ENCODE data around the gene INO80E.
A peak's percentile ranks its signal among the peaks of the same experiment; 100 is the strongest.
"Not testable (repeated sequence)": the region's sequence is repeated elsewhere in the genome, so short reads cannot be mapped to it uniquely, and the experiment has no call there.

Gene INO80E

GRCh38 chr16:30009990-30010843 lies 14.2 kb downstream of the INO80E start:
- no peak for DNase-seq (ENCODE audit: low read depth)

- DNase-seq (ENCODE audit: low read depth): no peak
Observed at GRCh38 chr16:30010844-30011713, 15.0 kb downstream of the INO80E start, which contains the start of gene DOC2A. Gene DOC2A (minus strand): TSS chr16:30011027. CDS start chr16:30010222, 805 bp downstream.

GRCh38 chr16:30011714-30012504 lies 15.9 kb downstream of the INO80E start:
- no peak for DNase-seq (ENCODE audit: low read depth)

GRCh38 chr16:30012598-30012997 lies 16.6 kb downstream of the INO80E start:
- not testable (repeated sequence) for DNase-seq (ENCODE audit: low read depth)

- not testable (repeated sequence) for DNase-seq (ENCODE audit: low read depth)
Observed at GRCh38 chr16:30015450-30015849, 19.4 kb downstream of the INO80E start.

- no peak for DNase-seq (ENCODE audit: low read depth)
Observed at GRCh38 chr16:30016555-30017276, 20.7 kb downstream of the INO80E start.

GRCh38 chr16:30017277-30017656 lies 21.2 kb downstream of the INO80E start:
- DNase-seq (ENCODE audit: low read depth): no peak

- DNase-seq (ENCODE audit: low read depth): not testable (repeated sequence)
Observed at GRCh38 chr16:30017937-30018336, 21.9 kb downstream of the INO80E start.

GRCh38 chr16:30018731-30019158 lies 22.7 kb downstream of the INO80E start:
- peak; percentile 62 for DNase-seq (ENCODE audit: low read depth)

GRCh38 chr16:30022887-30023286 lies 26.8 kb downstream of the INO80E start, which contains the start of gene C16orf92:
Gene C16orf92 (plus strand): TSS chr16:30023198. CDS start chr16:30023341, 143 bp downstream.
- no peak for DNase-seq (ENCODE audit: low read depth)

GRCh38 chr16:30023586-30023985 lies 27.5 kb downstream of the INO80E start:
- DNase-seq (ENCODE audit: low read depth): no peak

- DNase-seq (ENCODE audit: low read depth): no peak
Observed at GRCh38 chr16:30024451-30024850, 28.4 kb downstream of the INO80E start.

- no peak for DNase-seq (ENCODE audit: low read depth)
Observed at GRCh38 chr16:30025156-30025555, 29.1 kb downstream of the INO80E start.

- DNase-seq (ENCODE audit: low read depth): no peak
Observed at GRCh38 chr16:30025574-30025973, 29.5 kb downstream of the INO80E start.

GRCh38 chr16:30026449-30026848 lies 30.4 kb downstream of the INO80E start:
- DNase-seq (ENCODE audit: low read depth): no peak

- DNase-seq (ENCODE audit: low read depth): no peak
Observed at GRCh38 chr16:30027588-30028437, 31.8 kb downstream of the INO80E start.

- no peak for DNase-seq (ENCODE audit: low read depth)
Observed at GRCh38 chr16:30028438-30029076, 32.5 kb downstream of the INO80E start.

GRCh38 chr16:30030011-30030685 lies 34.1 kb downstream of the INO80E start:
- no peak for DNase-seq (ENCODE audit: low read depth)

GRCh38 chr16:30030841-30031413 lies 34.9 kb downstream of the INO80E start, which contains the start of gene TLCD3B:
Gene TLCD3B (minus strand): TSS chr16:30031271. CDS start chr16:30030527, 744 bp downstream.
- DNase-seq (ENCODE audit: low read depth): no peak

All from ELR (cell line).